MCF 10A (cell line): ENCODE data around the gene ENTHD1. TPM values are rescaled to one million over a fixed set of nuclear protein-coding genes. Genes with fewer than 3 reads are reported as not detected.
"Not testable (repeated sequence)": the region's sequence is repeated elsewhere in the genome, so short reads cannot be mapped to it uniquely, and the experiment has no call there.

ENCODE experiments used
- BruUV-seq: library from RNA; stranded (reverse); fragments of 400-500 nt; replicated peaks from 2 replicates; lab custom pipeline; 2021; lab: Mats Ljungman, UMichigan
- CTCF ChIA-PET: fragments of 300-600 bp; sonication (Branson Sonifier 250); formaldehyde crosslinking; extraction: SDS; loops from one replicate; lab custom pipeline; 2021; ENCODE audit warnings: antibody characterized with exemption, inconsistent platforms; lab: Yijun Ruan, JAX
- POLR2A ChIA-PET: fragments of 300-600, 350-650 bp; sonication (Branson Sonifier 250); formaldehyde crosslinking; extraction: SDS; loops from one replicate; lab custom pipeline; 2020; ENCODE audit warnings: antibody characterized with exemption, inconsistent platforms; lab: Yijun Ruan, JAX
- DNase-seq: peaks from one replicate; pipeline ENCODE4 v3.0.0-alpha.2; 2018; ENCODE audit not compliant: unreplicated experiment
- H3K27ac Mint-ChIP-seq: one replicate; pipeline ENCODE4 v1.8.0; 2022; ENCODE audit warnings: mild to moderate bottlenecking, low read depth, mixed read lengths; ENCODE audit not compliant: unreplicated experiment
- H3K27me3 Mint-ChIP-seq: one replicate; pipeline ENCODE4 v1.8.0; 2022; ENCODE audit warnings: mixed read lengths; ENCODE audit not compliant: insufficient read depth, unreplicated experiment
- H3K36me3 Mint-ChIP-seq: one replicate; pipeline ENCODE4 v1.8.0; 2022; ENCODE audit warnings: mild to moderate bottlenecking, moderate library complexity, mixed read lengths; ENCODE audit not compliant: insufficient read depth, unreplicated experiment
- H3K4me1 Mint-ChIP-seq: one replicate; pipeline ENCODE4 v1.8.0; 2022; ENCODE audit warnings: mixed read lengths; ENCODE audit not compliant: insufficient read depth, unreplicated experiment
- H3K4me3 Mint-ChIP-seq: one replicate; pipeline ENCODE4 v1.8.0; 2022; ENCODE audit warnings: mild to moderate bottlenecking, moderate library complexity, mixed read lengths; ENCODE audit not compliant: unreplicated experiment
- H3K9me3 Mint-ChIP-seq: one replicate; pipeline ENCODE4 v1.8.0; 2022; ENCODE audit warnings: mixed read lengths; ENCODE audit not compliant: unreplicated experiment
- intact Hi-C: fragments of 100-400 bp; cut with micrococcal nuclease; formaldehyde crosslinking; loops from 2 replicates; pipeline ENCODE4 v1.14.1; 2022
- total RNA-seq: library from RNA; stranded (reverse); gene quantifications from 2 replicates; pipeline ENCODE4 v1.2.3, GENCODE V29; 2022
- TF ChIP-seq, protein P1 (sequence below): fragments of 200-600 bp; IDR thresholded peaks from one replicate; pipeline ENCODE4 v1.8.0; 2022; ENCODE audit warnings: antibody characterized with exemption, mild to moderate bottlenecking; ENCODE audit not compliant: unreplicated experiment

ENTHD1 gene
- total RNA-seq, 1 experiment from 2014 or later = not detected

DNA sequence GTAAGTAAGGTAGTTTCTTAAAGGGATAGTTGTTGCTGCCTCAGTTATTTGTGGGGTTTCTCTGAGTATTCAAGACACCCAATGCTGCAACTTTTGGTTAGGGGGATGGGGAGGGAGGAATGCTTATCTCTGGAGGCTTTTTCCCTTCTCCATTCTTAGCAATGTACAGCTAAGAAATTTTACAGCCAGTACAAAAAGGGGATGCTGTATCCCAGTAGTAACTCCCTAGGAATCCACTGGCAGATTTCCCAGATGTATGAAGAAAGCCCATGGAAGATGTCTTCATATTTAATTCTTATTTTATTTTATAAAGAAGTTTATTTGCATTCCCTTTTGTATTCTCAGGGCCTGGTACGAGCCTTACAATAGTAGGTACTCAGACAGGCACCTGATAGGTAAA is 154.8 kb downstream of the ENTHD1 start:
- Mint-ChIP-seq H3K36me3 (no peaks in the 10 kb centered on the region), H3K4me1 (no peaks in the 10 kb centered on the region), H3K4me3 (no peak overlapping the region), H3K27me3 (peaks cover 61% of the 10 kb centered on the region), H3K27ac (no peak overlapping the region), H3K9me3 (no peaks in the 10 kb centered on the region)
- intact Hi-C loops = no loop called here
- DNase-seq = peak; percentile 45
- TF ChIP-seq, protein P1, sequence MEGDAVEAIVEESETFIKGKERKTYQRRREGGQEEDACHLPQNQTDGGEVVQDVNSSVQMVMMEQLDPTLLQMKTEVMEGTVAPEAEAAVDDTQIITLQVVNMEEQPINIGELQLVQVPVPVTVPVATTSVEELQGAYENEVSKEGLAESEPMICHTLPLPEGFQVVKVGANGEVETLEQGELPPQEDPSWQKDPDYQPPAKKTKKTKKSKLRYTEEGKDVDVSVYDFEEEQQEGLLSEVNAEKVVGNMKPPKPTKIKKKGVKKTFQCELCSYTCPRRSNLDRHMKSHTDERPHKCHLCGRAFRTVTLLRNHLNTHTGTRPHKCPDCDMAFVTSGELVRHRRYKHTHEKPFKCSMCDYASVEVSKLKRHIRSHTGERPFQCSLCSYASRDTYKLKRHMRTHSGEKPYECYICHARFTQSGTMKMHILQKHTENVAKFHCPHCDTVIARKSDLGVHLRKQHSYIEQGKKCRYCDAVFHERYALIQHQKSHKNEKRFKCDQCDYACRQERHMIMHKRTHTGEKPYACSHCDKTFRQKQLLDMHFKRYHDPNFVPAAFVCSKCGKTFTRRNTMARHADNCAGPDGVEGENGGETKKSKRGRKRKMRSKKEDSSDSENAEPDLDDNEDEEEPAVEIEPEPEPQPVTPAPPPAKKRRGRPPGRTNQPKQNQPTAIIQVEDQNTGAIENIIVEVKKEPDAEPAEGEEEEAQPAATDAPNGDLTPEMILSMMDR = no peak
- CTCF ChIA-PET = interaction anchor here (0.9 to 1.1 kb wide), 2 partner anchors 23 to 29 kb away, joined by 3 read pairs; no protein-coding TSS in a partner anchor
- POLR2A ChIA-PET = interaction anchor here (0.8 kb wide), 1 partner anchor 8 kb away, joined by 3 read pairs; no protein-coding TSS in a partner anchor
- no TSS peak for BruUV-seq

DNA sequence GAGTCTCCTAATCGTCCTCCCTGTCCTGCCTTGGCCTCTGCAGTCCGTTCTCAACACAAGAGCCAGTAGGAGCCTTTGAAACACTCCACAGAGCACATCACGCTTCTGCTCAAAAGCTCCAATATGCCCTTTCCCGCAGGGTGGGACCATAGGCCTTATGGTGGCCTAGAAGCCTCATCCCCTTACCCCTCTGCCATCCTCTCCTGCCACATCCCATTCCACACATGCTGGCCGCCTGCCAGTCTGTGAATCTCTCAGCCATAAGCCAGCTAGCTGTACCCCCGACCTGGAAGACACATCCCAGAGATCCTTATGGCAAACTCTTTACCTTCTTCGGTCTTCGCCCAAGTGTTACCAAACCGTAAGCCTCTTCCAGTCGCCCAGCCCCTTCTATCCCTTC is 157.8 kb downstream of the ENTHD1 start:
- TF ChIP-seq, protein P1 = no peak
- Mint-ChIP-seq H3K36me3 (no peaks in the 10 kb centered on the region), H3K27me3 (peaks cover 64% of the 10 kb centered on the region), H3K9me3 (no peaks in the 10 kb centered on the region), H3K4me1 (no peaks in the 10 kb centered on the region), H3K27ac (no peak overlapping the region), H3K4me3 (no peak overlapping the region)
- intact Hi-C loops = no loop called here
- POLR2A ChIA-PET = no interaction called here
- CTCF ChIA-PET = interaction anchor here (0.6 to 1.2 kb wide), 2 partner anchors 41 to 710 kb away, joined by 3 to 5 read pairs; no protein-coding TSS in a partner anchor
- no TSS peak for BruUV-seq
- DNase-seq = no peak

DNA sequence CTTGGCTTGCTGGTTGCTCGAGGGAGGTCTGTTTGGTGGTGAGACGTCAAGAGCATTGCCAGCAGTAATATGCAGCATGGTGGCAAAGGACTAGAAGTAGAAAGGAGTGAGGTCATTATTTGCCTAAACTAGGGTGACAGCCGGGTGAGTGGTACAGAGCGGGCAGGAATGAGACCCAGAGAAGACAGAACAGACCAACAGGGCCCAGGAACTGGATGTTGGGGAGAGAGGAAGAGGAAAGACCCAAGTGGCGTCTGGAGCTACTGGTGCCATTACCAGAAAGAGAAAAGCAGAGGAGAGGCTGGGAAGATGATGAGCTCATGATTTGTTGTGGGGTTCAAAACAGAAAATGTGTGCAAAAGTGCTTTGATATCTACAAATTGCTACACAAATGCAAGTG is 158.7 kb downstream of the ENTHD1 start:
- no peaks in the 10 kb centered on the region for H3K4me1 Mint-ChIP-seq
- TF ChIP-seq, protein P1 = no peak
- intact Hi-C loops = no loop called here
- H3K36me3 Mint-ChIP-seq = no peaks in the 10 kb centered on the region
- POLR2A ChIA-PET = interaction anchor here (0.5 kb wide), 1 partner anchor 100 kb away, joined by 6 read pairs; no protein-coding TSS in a partner anchor
- BruUV-seq = no TSS peak
- H3K9me3 Mint-ChIP-seq = no peaks in the 10 kb centered on the region
- H3K4me3 Mint-ChIP-seq = no peak overlapping the region
- DNase-seq = no peak
- H3K27me3 Mint-ChIP-seq = peaks cover 64% of the 10 kb centered on the region
- CTCF ChIA-PET = interaction anchor here (0.9 to 1.2 kb wide), 2 partner anchors 41 to 289 kb away, joined by 3 to 5 read pairs; no protein-coding TSS in a partner anchor
- H3K27ac Mint-ChIP-seq = no peak overlapping the region

- H3K27ac Mint-ChIP-seq, CTCF ChIA-PET, POLR2A ChIA-PET, DNase-seq, intact Hi-C loops, H3K4me1 Mint-ChIP-seq, H3K36me3 Mint-ChIP-seq, BruUV-seq, H3K9me3 Mint-ChIP-seq, H3K4me3 Mint-ChIP-seq: not testable (repeated sequence)
- H3K27me3 Mint-ChIP-seq = peaks cover 64% of the 10 kb centered on the region
These were observed 159.5 kb downstream of the ENTHD1 start for GRCh38 chr22:39734046-39734445.
